ENCODE results near the gene SSBP3.
"Not testable (repeated sequence)": the region's sequence is repeated elsewhere in the genome, so short reads cannot be mapped to it uniquely, and the experiment has no call there.

The SSBP3 gene

GRCh38 chr1:54347261-54347954 is 58.8 kb downstream of the SSBP3 start:
- no peak for DNase-seq

DNA sequence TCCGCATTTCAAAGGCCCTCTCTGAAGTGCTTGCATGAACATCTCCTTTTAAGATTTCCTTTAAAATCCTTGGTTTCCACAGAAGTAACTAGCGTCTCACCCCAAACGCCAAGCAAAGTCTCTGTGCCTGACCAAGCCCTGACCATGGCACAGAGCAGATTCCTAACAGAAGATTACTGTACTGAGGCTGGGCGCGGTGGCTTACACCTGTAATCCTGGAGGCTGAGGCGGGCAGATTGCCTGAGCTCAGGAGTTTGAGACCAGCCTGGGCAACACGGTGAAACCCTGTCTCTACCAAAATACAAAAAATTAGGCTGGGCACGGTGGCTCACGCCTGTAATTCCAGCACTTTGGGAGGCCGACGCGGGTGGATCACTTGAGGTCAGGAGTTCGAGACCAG is 60.6 kb downstream of the SSBP3 start:
- DNase-seq, result not testable (repeated sequence)

DNA sequence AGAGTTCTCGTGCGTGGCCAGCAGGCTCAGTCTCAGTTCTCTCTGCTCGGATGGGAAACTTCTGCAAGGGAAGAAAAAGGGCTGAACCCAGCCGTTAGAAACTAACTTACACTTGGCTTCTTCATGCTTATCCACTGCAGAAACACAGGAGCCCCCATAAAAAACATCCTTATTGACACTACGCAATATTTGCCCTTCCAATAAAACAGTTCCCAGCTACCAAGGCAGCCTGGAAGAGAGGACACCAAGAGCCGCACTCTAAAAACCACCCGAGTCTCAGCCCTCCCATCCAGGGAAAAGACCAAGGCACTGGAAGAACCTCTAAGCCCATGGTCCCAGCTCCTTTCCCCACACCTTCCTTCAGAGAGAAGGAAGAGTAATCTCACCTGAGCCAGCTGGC is 61.1 kb downstream of the SSBP3 start:
- no peak for DNase-seq

DNA sequence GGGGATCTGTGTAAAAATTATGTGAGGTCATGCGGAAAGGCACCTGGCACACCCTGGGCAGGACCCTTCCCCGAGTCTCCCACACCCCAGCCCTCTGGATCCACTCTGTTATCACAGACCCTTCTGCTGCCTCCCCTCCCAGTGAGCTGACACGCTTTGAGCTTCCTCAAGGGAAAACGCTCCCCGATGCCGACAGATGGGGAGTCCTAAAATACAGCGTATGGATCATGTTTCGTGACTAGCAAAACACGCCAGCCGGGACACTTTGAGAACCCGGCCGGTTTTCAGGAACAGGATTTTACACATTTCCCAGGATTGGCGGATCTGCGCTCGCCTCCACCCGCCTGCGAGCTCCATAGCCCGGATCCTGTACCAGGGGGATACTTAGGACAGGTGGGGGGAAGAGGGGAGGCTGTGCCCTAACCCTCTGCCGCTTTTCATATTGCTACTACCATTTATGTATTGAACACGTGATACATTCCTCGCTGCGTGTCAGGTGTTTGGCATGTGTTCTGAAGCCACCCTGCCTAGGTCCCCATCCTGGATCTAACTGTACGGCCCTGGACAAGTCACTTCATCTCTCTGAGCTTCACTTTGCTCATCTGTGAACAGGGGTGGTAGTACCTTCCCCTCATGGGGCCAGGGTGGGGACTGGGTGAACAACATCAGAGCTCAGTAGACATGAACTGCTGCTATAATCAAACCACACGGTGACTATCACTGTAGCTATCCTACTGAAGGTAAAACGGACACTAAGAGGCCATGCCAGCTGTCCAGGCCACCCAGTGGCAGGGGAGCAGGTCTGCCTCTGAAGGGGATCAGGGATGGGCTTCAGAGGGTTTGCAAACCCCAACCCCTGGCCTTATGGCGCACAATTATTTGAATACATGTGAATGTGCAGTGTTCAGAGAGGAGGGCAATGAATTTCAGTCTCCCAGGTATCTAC is 63.2 kb downstream of the SSBP3 start:
- no peak for DNase-seq

DNA sequence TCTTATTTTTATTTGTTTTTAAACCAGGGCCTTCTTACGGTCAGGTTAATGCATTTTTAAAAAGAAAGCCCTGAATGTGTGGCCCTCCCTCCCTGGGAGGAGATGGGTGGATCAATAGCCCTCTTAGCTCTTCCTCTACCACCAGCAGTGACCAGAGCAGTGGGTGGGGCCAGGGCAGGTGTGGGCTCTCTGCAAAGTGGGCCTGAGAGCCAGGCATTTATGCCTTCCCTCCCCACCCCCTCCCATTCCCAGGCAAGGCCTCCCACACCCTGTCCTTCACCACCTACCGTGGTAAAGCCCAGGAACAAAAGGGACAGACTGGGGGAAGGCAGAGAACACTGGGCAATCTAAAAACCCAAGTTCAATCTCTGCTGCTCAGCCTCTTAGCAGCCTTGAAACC is 63.9 kb downstream of the SSBP3 start:
- no peak for DNase-seq

- no peak for DNase-seq
These were observed 64.4 kb downstream of the SSBP3 start for GRCh38 chr1:54341763-54342162.

DNA sequence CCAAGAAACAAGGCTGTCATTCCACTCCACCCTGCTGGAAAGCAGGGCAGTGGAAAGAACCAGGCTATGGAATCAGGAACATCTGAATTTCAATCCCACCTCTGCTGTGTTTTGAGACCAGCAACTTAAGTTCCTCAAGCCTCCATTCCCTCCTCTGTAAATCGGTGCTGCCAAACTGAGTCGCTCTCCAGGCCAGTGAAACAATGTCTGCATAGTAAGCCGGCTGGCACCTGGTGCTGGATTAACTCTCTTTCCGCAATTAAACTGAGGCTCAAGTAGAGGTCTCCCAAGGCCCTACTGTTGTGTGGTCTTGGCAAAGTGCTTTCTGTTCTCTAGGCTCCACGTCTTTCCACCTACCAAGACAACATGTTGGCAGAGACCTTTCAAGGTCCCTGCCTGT is 65.3 kb downstream of the SSBP3 start:
- no peak for DNase-seq

GRCh38 chr1:54340434-54340833 is 65.8 kb downstream of the SSBP3 start:
- DNase-seq, result no peak

DNA sequence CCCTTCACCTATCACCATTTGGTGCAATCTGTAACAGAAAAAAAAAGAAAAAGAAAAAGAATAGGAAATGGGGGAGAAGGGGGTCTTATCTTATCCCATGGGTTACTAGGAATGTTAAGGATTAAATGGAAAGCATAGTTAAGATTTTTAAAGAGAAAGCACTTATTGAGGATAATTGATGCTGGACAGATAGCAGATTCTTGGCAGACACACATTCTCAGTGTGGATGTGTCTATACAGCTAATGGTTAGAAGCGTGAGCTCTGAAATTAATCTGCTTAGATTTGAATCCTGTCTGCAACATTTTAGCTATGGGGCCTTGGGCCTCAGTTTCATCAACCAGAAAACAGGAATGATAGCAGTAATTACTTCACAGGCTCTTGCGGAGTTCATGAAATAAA is 67.1 kb downstream of the SSBP3 start:
- no peak for DNase-seq

DNA sequence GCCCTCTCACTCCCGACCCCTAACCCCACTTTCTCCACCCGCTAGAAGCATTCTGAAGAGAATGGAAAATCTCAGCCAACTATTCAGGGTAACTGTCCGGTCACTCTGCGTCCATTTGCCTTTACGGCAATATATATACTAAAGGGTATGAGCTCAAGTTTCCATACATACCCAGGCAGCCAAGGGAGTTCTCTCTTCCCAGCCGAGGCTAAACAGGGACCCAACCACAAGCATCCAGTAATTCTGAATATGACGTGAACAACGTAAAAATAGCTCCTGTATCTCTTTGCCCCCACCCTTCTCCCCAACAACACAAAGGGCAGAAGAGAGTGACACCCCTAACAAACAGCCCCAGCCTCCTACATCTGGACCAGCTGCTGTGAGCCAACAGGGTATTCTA is 67.7 kb downstream of the SSBP3 start:
- no peak for DNase-seq

DNA sequence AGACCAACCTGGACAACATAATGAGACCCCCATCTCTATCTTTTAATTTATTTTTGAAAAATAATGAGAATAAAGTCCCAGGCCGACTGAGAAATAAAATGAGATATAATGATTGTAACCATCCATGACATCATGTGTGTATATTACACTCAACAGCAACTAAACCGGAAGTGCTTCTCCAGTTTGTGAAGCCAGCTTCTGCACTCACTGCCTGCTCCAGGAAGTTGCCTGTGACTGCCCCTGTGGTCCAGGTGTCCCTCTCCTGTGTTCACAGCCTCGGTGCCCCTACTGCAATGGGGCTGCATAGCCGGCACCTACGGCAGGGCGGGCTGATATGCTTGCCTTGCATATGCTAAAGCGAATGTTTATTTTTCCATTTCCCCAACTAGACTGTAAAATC is 68.3 kb downstream of the SSBP3 start:
- DNase-seq, result no peak

DNA sequence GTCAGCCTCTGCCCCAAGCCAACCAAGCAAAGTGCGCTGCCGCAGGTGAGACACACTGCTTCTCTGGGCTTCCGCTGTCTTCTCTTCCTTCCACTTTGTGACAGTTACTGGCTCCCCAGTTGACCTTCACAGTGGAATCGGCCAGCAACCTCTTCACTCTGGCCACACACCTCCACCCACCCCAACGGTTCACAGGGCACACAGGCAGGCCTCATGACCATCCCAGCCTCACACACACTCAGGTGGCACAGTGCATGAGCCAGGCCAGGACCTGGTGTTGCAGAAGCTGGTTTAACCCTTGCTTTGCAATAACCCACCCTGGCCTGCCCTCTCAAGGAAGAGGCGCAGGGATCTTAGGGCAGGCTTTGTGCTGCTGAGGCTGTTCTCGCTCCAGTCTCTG is 69.2 kb downstream of the SSBP3 start:
- DNase-seq, result no peak

DNA sequence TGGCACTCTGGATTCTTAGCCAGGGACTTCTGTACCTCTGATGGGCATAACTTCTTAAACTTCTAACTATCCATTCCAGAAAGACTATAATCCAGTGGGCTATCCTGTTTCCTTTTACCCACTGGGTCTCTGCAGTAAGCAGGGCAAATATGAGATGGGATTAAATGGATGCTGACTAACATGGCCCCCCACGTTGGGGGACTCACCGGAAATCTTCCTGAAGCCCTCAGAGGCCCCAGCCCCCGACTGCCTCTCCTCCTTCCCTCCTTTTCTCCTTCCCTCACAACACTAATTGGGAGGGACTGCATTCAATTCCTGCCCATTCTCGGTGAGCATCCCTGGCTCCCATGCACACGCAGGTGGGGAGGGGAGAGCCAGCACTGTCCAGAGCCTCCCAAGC is 70.1 kb downstream of the SSBP3 start:
- no peak for DNase-seq

DNA sequence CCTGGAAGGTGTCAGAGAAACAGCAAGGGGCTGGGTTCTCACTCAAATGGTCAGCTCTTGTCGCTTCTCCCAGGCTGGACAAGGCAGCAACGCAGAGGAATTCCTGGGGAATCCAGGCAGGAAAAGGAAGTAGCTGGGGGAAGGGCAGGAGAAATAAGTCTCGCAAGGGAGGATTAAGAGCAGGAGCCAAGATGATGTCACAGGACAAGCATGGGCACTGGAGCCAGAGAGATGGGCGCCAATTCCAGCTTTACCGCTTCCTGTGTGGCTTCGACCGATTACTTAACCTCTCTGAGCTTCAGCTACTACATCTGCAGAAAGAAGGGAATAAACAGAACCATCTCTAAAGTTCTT is 70.5 kb downstream of the SSBP3 start:
- no peak for DNase-seq

DNA sequence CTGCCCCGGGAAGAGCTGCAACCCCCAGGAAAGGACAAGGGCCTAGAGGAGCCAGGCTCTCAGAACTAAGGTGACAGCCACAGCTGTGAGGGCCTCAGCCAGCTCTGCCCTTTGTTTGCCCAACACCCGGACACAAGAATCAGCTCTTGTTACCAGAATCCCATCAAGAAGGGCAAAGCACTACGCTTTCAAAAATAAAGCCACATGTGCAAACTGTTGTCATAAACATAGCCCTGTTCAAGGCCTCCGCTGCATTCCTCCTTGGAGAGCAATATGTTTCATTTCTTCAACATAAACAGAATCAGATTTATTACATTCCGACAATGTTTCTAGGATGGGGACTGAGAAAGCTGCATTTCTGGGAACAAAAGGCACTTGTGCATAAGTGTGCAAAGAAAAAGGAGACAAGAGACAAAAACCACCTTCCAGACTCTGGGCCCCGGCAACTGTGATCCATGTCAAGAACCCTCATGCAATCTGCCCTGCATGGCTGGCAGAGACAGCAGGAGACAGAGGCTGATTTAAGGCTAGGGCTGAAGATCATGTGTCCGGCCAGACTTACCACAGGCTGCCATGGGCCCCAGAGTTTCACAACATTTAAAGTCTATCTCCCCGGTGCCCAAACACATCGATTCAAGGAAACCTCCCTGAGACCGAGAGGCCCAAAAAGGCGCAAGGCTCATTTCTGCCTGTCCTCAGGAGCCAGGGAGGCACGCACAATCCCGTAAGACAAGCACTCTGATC is 71.0 kb downstream of the SSBP3 start:
- no peak for DNase-seq

DNA sequence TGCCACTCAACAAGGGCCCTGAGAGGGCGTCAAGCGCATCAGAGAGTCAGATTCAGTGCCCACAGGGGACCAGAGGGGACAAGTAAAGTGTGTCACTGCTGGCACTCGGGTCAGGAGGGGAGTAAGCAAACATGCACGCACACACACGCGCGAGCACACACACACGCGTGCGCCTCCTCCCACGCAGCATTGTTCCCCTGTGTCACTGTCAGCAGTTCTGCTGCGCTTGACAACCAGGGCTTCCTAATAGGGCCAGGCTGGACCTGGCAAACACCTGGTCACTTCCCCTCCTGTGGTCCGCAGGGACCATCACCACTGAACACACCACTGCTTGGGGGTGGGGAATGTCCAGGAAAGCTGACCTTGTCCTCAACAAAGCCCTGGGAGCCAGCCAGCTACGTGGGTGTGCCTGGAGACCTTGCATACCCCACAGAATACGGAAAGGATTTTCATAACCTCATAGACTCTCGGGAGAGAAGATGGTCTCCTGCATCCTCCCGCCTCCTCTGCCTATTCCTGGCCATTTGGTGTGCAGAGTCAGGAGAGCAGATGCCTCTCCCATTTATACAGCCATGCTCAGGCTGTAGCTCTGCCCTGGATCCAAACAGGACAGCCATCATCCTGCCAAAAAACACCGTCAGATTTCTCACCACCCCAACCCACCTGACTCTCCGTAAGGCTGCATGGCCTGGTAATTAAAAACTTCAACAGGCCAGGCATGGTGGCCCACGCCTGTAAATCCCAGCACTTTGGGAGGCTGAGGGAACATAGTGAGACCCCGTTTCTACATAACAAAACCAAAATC is 73.2 kb downstream of the SSBP3 start:
- no peak for DNase-seq

DNA sequence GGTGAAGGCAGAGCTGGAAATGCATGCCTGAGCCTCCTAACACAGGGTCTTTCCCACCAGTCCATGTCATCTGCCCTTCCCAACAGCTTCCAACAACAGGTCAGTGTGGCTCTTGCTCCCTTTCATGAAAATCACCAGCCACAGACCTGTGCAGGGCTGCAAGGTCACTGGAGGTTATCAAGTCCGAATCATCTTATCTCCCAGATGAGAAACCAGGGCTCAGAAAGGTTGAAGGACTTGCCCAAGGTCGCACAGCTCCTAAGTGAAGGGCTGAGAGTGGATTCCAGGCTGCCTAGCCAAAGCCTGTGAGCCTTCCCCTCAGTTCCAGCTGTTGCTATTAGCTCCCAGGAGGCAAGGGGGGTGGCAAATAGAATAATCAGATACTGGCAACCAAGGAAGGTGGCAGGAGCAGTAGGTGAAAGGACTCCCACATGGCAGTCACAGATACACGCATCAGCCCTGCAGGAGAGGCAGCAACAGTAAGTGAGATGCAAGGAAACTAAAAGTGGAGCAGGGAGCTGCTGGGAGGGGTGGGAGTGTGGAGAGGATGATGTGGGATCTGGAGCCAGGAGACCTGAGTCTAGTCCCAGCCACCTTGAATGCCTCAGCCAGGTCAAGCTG is 74.2 kb downstream of the SSBP3 start:
- no peak for DNase-seq

GRCh38 chr1:54331091-54331772 is 75.0 kb downstream of the SSBP3 start:
- DNase-seq, result no peak

DNA sequence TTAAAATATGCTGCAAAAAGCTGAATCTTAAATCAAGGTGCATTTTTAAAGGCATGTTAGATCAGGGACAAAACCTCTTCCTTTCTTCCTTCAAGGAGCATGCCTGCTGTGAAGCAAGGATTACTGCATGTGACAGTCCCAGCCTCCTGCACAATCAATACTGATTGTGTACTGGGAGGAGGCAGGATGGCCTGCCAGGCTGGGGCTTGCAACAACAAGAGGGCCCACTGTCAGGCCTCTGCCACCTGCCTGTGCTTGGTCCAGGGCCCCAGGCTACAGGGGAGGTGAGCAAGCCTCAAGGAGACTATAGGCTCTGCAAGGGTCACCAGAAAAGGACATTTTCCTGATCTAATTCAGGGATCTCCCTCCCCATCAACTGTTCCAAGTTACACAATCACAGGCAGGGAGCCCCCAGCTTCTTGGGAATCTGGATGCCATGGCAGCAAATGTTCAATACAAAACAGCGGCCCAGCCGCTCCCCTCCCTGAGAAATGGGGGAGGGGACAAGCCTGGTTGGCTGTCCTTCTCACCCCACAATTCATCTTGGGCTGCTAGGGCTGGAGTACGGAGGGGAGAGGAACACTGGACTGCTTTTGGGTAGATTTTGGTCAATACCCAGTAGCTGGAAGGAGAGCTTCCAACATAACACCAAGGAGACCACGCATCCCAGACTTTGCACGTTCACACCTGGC is 76.7 kb downstream of the SSBP3 start:
- no peak for DNase-seq

DNA sequence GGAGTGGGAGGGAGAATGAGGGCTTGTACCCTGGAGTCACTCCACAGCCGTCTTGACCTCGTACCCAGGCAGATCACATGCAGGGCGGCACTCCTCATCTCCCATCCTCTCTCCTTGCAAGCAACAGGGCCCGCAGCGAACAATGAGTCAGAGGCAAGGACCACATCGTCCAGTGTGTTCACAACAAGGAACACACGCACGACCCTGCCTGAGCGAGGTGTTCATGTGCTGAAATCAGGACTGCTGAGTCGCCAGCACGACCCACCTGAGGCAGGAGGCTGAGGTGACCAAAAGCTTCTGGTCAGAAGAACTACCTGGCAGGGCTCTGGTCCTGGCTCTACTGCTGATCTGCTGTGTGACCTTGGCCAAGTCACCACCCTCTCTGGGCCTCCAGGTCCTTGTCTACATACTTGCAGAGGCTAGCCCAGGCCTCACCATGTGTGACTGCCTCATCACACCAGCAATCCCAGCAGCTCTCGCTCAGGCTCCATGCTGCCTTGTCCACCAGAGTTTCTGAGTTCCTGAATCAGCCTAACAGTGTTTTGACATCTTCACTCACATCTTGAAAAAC is 78.0 kb downstream of the SSBP3 start:
- no peak for DNase-seq
